A673 (cell line): ENCODE data around the gene APELA.

ENCODE experiments used
- EZH2 ChIP-seq: fragments of 200-600 bp; sonication (generic); IDR thresholded peaks from 2 replicates; pipeline ENCODE4 v1.6.1; 2017; ENCODE audit warnings: borderline replicate concordance, low read depth, mild to moderate bottlenecking, mixed read lengths, antibody characterized with exemption, low read length; ENCODE audit not compliant: poor library complexity, severe bottlenecking
- TF ChIP-seq, protein P1 (sequence below): fragments of 300-800, 200-600 bp; sonication (generic); conservative IDR thresholded peaks from 2 replicates; pipeline ENCODE4 v1.5.1; 2017; ENCODE audit warnings: low read depth, mild to moderate bottlenecking, antibody characterized with exemption, low read length, moderate library complexity, mixed read lengths

DNA sequence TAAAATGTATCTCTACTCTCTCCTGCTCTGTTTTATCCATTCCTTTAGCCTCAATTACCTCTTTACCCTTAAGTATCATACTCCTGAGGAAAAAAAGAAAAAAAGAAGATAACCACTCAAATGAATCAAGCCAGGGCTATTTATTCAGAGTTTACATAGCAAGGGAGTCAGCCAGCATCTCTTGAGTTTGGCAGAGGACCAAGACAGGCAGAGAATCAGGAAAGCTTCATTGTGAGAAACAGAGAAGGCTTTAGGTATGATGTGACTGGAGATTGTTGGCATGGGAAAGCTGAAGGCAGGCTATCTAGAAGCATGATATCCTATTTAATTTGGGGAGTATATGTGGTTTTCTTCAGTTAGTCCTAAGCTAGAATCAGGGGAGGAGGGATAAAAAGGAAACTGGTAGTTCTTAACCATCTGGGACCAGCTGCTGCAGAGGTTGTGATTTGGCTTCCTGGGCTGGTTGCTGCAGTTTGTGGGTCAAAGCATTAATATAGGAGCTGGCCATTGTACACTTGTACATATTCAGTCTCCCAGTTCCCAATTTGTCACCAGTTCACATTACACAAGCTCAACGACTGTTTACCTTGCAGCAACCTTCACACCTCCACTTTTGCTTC lies 11.2 kb downstream of the APELA start:
- TF ChIP-seq, protein P1, sequence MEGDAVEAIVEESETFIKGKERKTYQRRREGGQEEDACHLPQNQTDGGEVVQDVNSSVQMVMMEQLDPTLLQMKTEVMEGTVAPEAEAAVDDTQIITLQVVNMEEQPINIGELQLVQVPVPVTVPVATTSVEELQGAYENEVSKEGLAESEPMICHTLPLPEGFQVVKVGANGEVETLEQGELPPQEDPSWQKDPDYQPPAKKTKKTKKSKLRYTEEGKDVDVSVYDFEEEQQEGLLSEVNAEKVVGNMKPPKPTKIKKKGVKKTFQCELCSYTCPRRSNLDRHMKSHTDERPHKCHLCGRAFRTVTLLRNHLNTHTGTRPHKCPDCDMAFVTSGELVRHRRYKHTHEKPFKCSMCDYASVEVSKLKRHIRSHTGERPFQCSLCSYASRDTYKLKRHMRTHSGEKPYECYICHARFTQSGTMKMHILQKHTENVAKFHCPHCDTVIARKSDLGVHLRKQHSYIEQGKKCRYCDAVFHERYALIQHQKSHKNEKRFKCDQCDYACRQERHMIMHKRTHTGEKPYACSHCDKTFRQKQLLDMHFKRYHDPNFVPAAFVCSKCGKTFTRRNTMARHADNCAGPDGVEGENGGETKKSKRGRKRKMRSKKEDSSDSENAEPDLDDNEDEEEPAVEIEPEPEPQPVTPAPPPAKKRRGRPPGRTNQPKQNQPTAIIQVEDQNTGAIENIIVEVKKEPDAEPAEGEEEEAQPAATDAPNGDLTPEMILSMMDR, result no peak
- TF ChIP-seq EZH2, result no peak
